GM12801 (cell line): ENCODE measurements around the gene MAB21L1.

Source experiments
- CTCF ChIP-seq: IDR thresholded peaks from one replicate; pipeline ENCODE4 v1.5.1; 2011; ENCODE audit warnings: control low read depth; ENCODE audit not compliant: insufficient read length; ENCODE audit errors: extremely low read depth

Gene MAB21L1

GRCh38 chr13:35502456-35502855 is 26.0 kb upstream of the MAB21L1 start:
- TF ChIP-seq CTCF = no peak

GRCh38 chr13:35501661-35502235 is 25.3 kb upstream of the MAB21L1 start:
- no peak for TF ChIP-seq CTCF

GRCh38 chr13:35500144-35500543 is 23.7 kb upstream of the MAB21L1 start:
- TF ChIP-seq CTCF = no peak

GRCh38 chr13:35499676-35500075 is 23.2 kb upstream of the MAB21L1 start:
- no peak for TF ChIP-seq CTCF

- TF ChIP-seq CTCF = no peak
Measured at GRCh38 chr13:35499196-35499662, 22.7 kb upstream of the MAB21L1 start.

GRCh38 chr13:35498231-35498630 is 21.7 kb upstream of the MAB21L1 start:
- TF ChIP-seq CTCF = no peak

GRCh38 chr13:35496761-35497386 is 20.4 kb upstream of the MAB21L1 start:
- TF ChIP-seq CTCF = no peak

GRCh38 chr13:35496006-35496405 is 19.5 kb upstream of the MAB21L1 start:
- no peak for TF ChIP-seq CTCF
